ENCODE results near the gene TSSK3.
A peak's percentile ranks its signal among the peaks of the same experiment; 100 is the strongest.

The TSSK3 gene

GRCh38 chr1:32400876-32401631 is 38.7 kb downstream of the TSSK3 start:
- peak; percentile 87 for DNase-seq (ENCODE audit: low spot score)

GRCh38 chr1:32404946-32405345 is 42.6 kb downstream of the TSSK3 start:
- no peak for DNase-seq (ENCODE audit: low spot score)

- DNase-seq (ENCODE audit: low spot score) = no peak
Observed at GRCh38 chr1:32405672-32406467, 43.5 kb downstream of the TSSK3 start.

GRCh38 chr1:32406629-32407111 is 44.3 kb downstream of the TSSK3 start:
- DNase-seq (ENCODE audit: low spot score) = no peak

- DNase-seq (ENCODE audit: low spot score) = no peak
Observed at GRCh38 chr1:32411261-32411660, 48.9 kb downstream of the TSSK3 start.

GRCh38 chr1:32413507-32414185 is 51.3 kb downstream of the TSSK3 start:
- DNase-seq (ENCODE audit: low spot score) = no peak

Data from ecto neural progenitor cell (in vitro differentiated cells).